HFF-Myc (cell line): ENCODE results near the gene SMC4.

Source experiments
- DNase-seq: peaks from one replicate; pipeline ENCODE4 v3.0.0-alpha.2; 2011; ENCODE audit warnings: low read depth; ENCODE audit errors: extremely low read depth
- H3K4me3 ChIP-seq: replicated peaks from 2 replicates; pipeline ENCODE4 v1.5.1; 2011; ENCODE audit warnings: low read depth, mild to moderate bottlenecking, control low read depth, low read length
- CTCF ChIP-seq: IDR thresholded peaks from 2 replicates; pipeline ENCODE4 v1.5.1; 2012; ENCODE audit warnings: mild to moderate bottlenecking, low read depth, low read length, control low read depth; ENCODE audit errors: missing control alignments

Gene SMC4

GRCh38 chr3:160437083-160437455 is 37.6 kb downstream of the SMC4 start:
- TF ChIP-seq CTCF: no peak
- no peak for DNase-seq
- H3K4me3 ChIP-seq: no peak overlapping the region

GRCh38 chr3:160440687-160441086 is 41.2 kb downstream of the SMC4 start:
- no peak for DNase-seq
- no peak overlapping the region for H3K4me3 ChIP-seq
- TF ChIP-seq CTCF: no peak

- TF ChIP-seq CTCF: no peak
- H3K4me3 ChIP-seq: no peak overlapping the region
- DNase-seq: no peak
Measured at GRCh38 chr3:160444411-160444810, 45.0 kb downstream of the SMC4 start.

- H3K4me3 ChIP-seq: no peak overlapping the region
Measured at GRCh38 chr3:160445854-160446253, 46.4 kb downstream of the SMC4 start.

GRCh38 chr3:160446522-160447056 is 47.1 kb downstream of the SMC4 start:
- no peak for TF ChIP-seq CTCF
- peak overlapping the region; percentile 89 for H3K4me3 ChIP-seq
- no peak for DNase-seq

More at GRCh38 chr3:160445854-160446253, 46.4 kb downstream of the SMC4 start:
- DNase-seq: no peak
- no peak for TF ChIP-seq CTCF

- peak overlapping the region; percentile 89 for H3K4me3 ChIP-seq
- no peak for TF ChIP-seq CTCF
- no peak for DNase-seq
Measured at GRCh38 chr3:160447544-160447943, 48.1 kb downstream of the SMC4 start.
